WTC11 (cell line): ENCODE measurements around the gene ZNRF3. TPM values are rescaled to one million over a fixed set of nuclear protein-coding genes. Genes with fewer than 3 reads are reported as not detected.
A peak's percentile ranks its signal among the peaks of the same experiment; 100 is the strongest.

ENCODE experiments used
- ATAC-seq: fragments of 200-7000 bp; cut with Tn5 transposase; 2 replicates; pipeline ENCODE4 v1.10.0; 2021; ENCODE audit warnings: mild to moderate bottlenecking, moderate library complexity
- CTCF ChIA-PET: fragments of 300-600 bp; sonication (Branson Sonifier 250); formaldehyde crosslinking; loops from one replicate; lab custom pipeline; 2021; ENCODE audit warnings: antibody characterized with exemption; lab: Charles Lee
- POLR2A ChIA-PET: fragments of 350-600 bp; sonication (Branson Sonifier 250); formaldehyde crosslinking; loops from one replicate; lab custom pipeline; 2021; ENCODE audit warnings: antibody characterized with exemption; lab: Charles Lee
- DNase-seq: peaks from one replicate; pipeline ENCODE4 v3.0.0; 2021; ENCODE audit warnings: low spot score
- H3K27ac Mint-ChIP-seq: 2 replicates; pipeline ENCODE4 v1.8.0; 2021; ENCODE audit warnings: mixed read lengths
- H3K27me3 Mint-ChIP-seq: 2 replicates; pipeline ENCODE4 v1.8.0; 2021; ENCODE audit warnings: low read depth, mild to moderate bottlenecking, moderate library complexity, mixed read lengths
- H3K36me3 Mint-ChIP-seq: 2 replicates; pipeline ENCODE4 v1.8.0; 2021; ENCODE audit warnings: mixed read lengths
- H3K4me1 Mint-ChIP-seq: 2 replicates; pipeline ENCODE4 v1.8.0; 2022; ENCODE audit warnings: mixed read lengths
- H3K4me3 Mint-ChIP-seq: 2 replicates; pipeline ENCODE4 v1.8.0; 2021; ENCODE audit warnings: mild to moderate bottlenecking, moderate library complexity, mixed read lengths
- H3K9me3 Mint-ChIP-seq: 2 replicates; pipeline ENCODE4 v1.8.0; 2021; ENCODE audit warnings: mixed read lengths
- AFF4 ChIP-seq: sonication (generic); formaldehyde crosslinking; IDR thresholded peaks from 2 replicates; pipeline ENCODE4 v1.8.1; 2023; ENCODE audit warnings: mild to moderate bottlenecking, missing genetic modification reagents, borderline replicate concordance
- ATF1 ChIP-seq: sonication (generic); formaldehyde crosslinking; IDR thresholded peaks from 2 replicates; pipeline ENCODE4 v1.8.1; 2023; ENCODE audit warnings: mild to moderate bottlenecking, moderate library complexity, missing genetic modification reagents
- ATF3 ChIP-seq: sonication (generic); formaldehyde crosslinking; conservative IDR thresholded peaks from 2 replicates; pipeline ENCODE4 v1.8.1; 2022; ENCODE audit warnings: mild to moderate bottlenecking, missing genetic modification reagents
- CBFB ChIP-seq: sonication (generic); formaldehyde crosslinking; IDR thresholded peaks from 2 replicates; pipeline ENCODE4 v1.8.1; 2022; ENCODE audit warnings: mild to moderate bottlenecking, low read depth, missing genetic modification reagents
- EMX1 ChIP-seq: fragments of 250-450 bp; sonication (Bioruptor Pico); IDR thresholded peaks from 2 replicates; pipeline ENCODE4 v1.8.0; 2021; ENCODE audit warnings: mild to moderate bottlenecking
- HMGXB4 ChIP-seq: sonication (generic); formaldehyde crosslinking; IDR thresholded peaks from 2 replicates; pipeline ENCODE4 v1.8.1; 2023; ENCODE audit warnings: mild to moderate bottlenecking, moderate library complexity, missing genetic modification reagents
- RELA ChIP-seq: sonication (generic); formaldehyde crosslinking; IDR thresholded peaks from 2 replicates; pipeline ENCODE4 v1.8.1; 2022; ENCODE audit warnings: missing genetic modification reagents, mild to moderate bottlenecking, borderline replicate concordance
- USF1 ChIP-seq: sonication (generic); formaldehyde crosslinking; IDR thresholded peaks from 2 replicates; pipeline ENCODE4 v1.8.0; 2022; ENCODE audit warnings: mild to moderate bottlenecking, missing genetic modification reagents
- ZMAT4 ChIP-seq: fragments of 250-450 bp; sonication (Bioruptor Pico); IDR thresholded peaks from 2 replicates; pipeline ENCODE4 v1.9.0; 2021; ENCODE audit warnings: mild to moderate bottlenecking
- ZNF138 ChIP-seq: sonication (generic); formaldehyde crosslinking; conservative IDR thresholded peaks from 2 replicates; pipeline ENCODE4 v1.8.1; 2022; ENCODE audit warnings: mild to moderate bottlenecking, moderate library complexity, missing genetic modification reagents
- ZNF232 ChIP-seq: sonication (generic); formaldehyde crosslinking; IDR thresholded peaks from 2 replicates; pipeline ENCODE4 v1.8.0; 2022; ENCODE audit warnings: mild to moderate bottlenecking, missing genetic modification reagents
- ZNF396 ChIP-seq: fragments of 250-450 bp; sonication (Bioruptor Pico); IDR thresholded peaks from 2 replicates; pipeline ENCODE4 v1.8.0; 2021; ENCODE audit warnings: mild to moderate bottlenecking, moderate library complexity, borderline replicate concordance
- ZNF423 ChIP-seq: fragments of 250-450 bp; sonication (Bioruptor Pico); IDR thresholded peaks from 2 replicates; pipeline ENCODE4 v2.1.2; 2022; ENCODE audit warnings: mild to moderate bottlenecking, moderate library complexity
- total RNA-seq: library from RNA; stranded (reverse); gene quantifications from 3 replicates; pipeline ENCODE4 v1.2.3, GENCODE V29; 2021

ZNRF3 gene
- total RNA-seq, 1 experiment from 2014 or later: 25.4 TPM

- peaks cover 16% of the 10 kb centered on the region for H3K9me3 Mint-ChIP-seq
- ATAC-seq: no peak
- H3K27ac Mint-ChIP-seq: peak overlapping the region; percentile 80
- ChIA-PET CTCF (interaction anchor here (1.4 to 2.5 kb wide), 4 partner anchors 10 to 113 kb away, joined by 4 to 15 read pairs (median 6); no protein-coding TSS in a partner anchor), POLR2A (no interaction called here)
- TF ChIP-seq EMX1 (CRISPR knock-in tag): no peak
- no peak for TF ChIP-seq ZNF396
- TF ChIP-seq CBFB (CRISPR knock-in tag): no peak
- TF ChIP-seq ZNF138 (CRISPR knock-in tag): no peak
- no peak overlapping the region for H3K4me3 Mint-ChIP-seq
- peaks cover 54% of the 10 kb centered on the region for H3K4me1 Mint-ChIP-seq
- DNase-seq: no peak
- peaks cover 16% of the 10 kb centered on the region for H3K36me3 Mint-ChIP-seq
- no peaks in the 10 kb centered on the region for H3K27me3 Mint-ChIP-seq
Measured at GRCh38 chr22:28942333-28942732, 59.0 kb downstream of the ZNRF3 start.

GRCh38 chr22:28942801-28943500 lies 59.6 kb downstream of the ZNRF3 start:
- H3K4me3 Mint-ChIP-seq: no peak overlapping the region
- POLR2A ChIA-PET: interaction anchor here (0.9 kb wide), 1 partner anchor 19 kb away, joined by 3 read pairs; no protein-coding TSS in a partner anchor

More at GRCh38 chr22:28942801-28943500, 59.6 kb downstream of the ZNRF3 start:
- Mint-ChIP-seq H3K36me3 (peaks cover 19% of the 10 kb centered on the region), H3K27ac (peak overlapping the region; percentile 76), H3K27me3 (no peaks in the 10 kb centered on the region), H3K4me1 (peaks cover 54% of the 10 kb centered on the region), H3K9me3 (peaks cover 20% of the 10 kb centered on the region)
- no peak for TF ChIP-seq ZNF232 (CRISPR knock-in tag)
- TF ChIP-seq ZNF423 (CRISPR knock-in tag): no peak
- no peak for TF ChIP-seq USF1
- TF ChIP-seq ATF1 (CRISPR knock-in tag): no peak
- TF ChIP-seq HMGXB4 (CRISPR knock-in tag): no peak
- TF ChIP-seq ZMAT4: no peak
- no peak for TF ChIP-seq RELA (CRISPR knock-in tag)
- TF ChIP-seq ATF3 (CRISPR knock-in tag): no peak
- TF ChIP-seq AFF4 (CRISPR knock-in tag): no peak
- no peak for DNase-seq
- CTCF ChIA-PET: interaction anchor here (0.6 to 2.5 kb wide), 7 partner anchors 9 to 113 kb away, joined by 3 to 15 read pairs (median 4); no protein-coding TSS in a partner anchor
- ATAC-seq: peak; percentile 38
